Measurements from ENCODE around the gene RAPGEF4.
"Not testable (repeated sequence)": the region's sequence is repeated elsewhere in the genome, so short reads cannot be mapped to it uniquely, and the experiment has no call there.

RAPGEF4 gene

GRCh38 chr2:173087214-173087581, 351.6 kb downstream of the RAPGEF4 start:
- no peak for DNase-seq (ENCODE audit: low read depth in 1 of 2, low spot score in 1 of 2)

GRCh38 chr2:173087793-173088496, 352.3 kb downstream of the RAPGEF4 start:
- DNase-seq (ENCODE audit: low read depth in 1 of 2, low spot score in 1 of 2): no peak

- no peak for DNase-seq (ENCODE audit: low read depth in 1 of 2, low spot score in 1 of 2)
Measured at GRCh38 chr2:173090276-173090877, 354.7 kb downstream of the RAPGEF4 start.

GRCh38 chr2:173090973-173091660, 355.5 kb downstream of the RAPGEF4 start:
- DNase-seq (ENCODE audit: low read depth in 1 of 2, low spot score in 1 of 2): no peak

GRCh38 chr2:173091910-173092309, 356.3 kb downstream of the RAPGEF4 start:
- no peak for DNase-seq (ENCODE audit: low read depth in 1 of 2, low spot score in 1 of 2)

- DNase-seq (ENCODE audit: low read depth in 1 of 2, low spot score in 1 of 2): no peak
Measured at GRCh38 chr2:173092844-173093402, 357.3 kb downstream of the RAPGEF4 start.

- not testable (repeated sequence) for DNase-seq (ENCODE audit: low read depth in 1 of 2, low spot score in 1 of 2)
Measured at GRCh38 chr2:173093617-173094016, 358.0 kb downstream of the RAPGEF4 start.

- no peak for DNase-seq (ENCODE audit: low read depth in 1 of 2, low spot score in 1 of 2)
Measured at GRCh38 chr2:173094731-173095130, 359.1 kb downstream of the RAPGEF4 start.

- DNase-seq (ENCODE audit: low read depth in 1 of 2, low spot score in 1 of 2): no peak
Measured at GRCh38 chr2:173095356-173095755, 359.7 kb downstream of the RAPGEF4 start.

- no peak for DNase-seq (ENCODE audit: low read depth in 1 of 2, low spot score in 1 of 2)
Measured at GRCh38 chr2:173099271-173099670, 363.6 kb downstream of the RAPGEF4 start.

GRCh38 chr2:173099804-173100203, 364.2 kb downstream of the RAPGEF4 start:
- DNase-seq (ENCODE audit: low read depth in 1 of 2, low spot score in 1 of 2): no peak

- no peak for DNase-seq (ENCODE audit: low read depth in 1 of 2, low spot score in 1 of 2)
Measured at GRCh38 chr2:173101687-173102086, 366.0 kb downstream of the RAPGEF4 start.
